SK-N-SH (cell line): Measurements from ENCODE around the gene RPS16. TPM values are rescaled to one million over a fixed set of nuclear protein-coding genes. Genes with fewer than 3 reads are reported as not detected.

Source experiments
- CTCF ChIA-PET: fragments of 300-600, 350-600 bp; formaldehyde crosslinking; extraction: SDS; loops from one replicate; lab custom pipeline; 2021; lab: Yijun Ruan, JAX
- POLR2A ChIA-PET: fragments of 350-600 bp; sonication (Branson Sonifier 250); formaldehyde crosslinking; extraction: SDS; loops from one replicate; lab custom pipeline; 2020; ENCODE audit warnings: antibody characterized with exemption, inconsistent platforms; lab: Yijun Ruan, JAX
- DNase-seq: peaks from one replicate; pipeline ENCODE4 v3.0.0; 2012
- H2AFZ ChIP-seq: fragments of 200-600 bp; sonication (generic); 2 replicates; pipeline ENCODE4 v1.8.1; 2016; ENCODE audit warnings: antibody characterized with exemption, mild to moderate bottlenecking, low read depth
- H3F3A ChIP-seq: fragments of 200-600 bp; sonication (generic); replicated peaks from 2 replicates; pipeline ENCODE3; 2016; ENCODE audit warnings: antibody characterized with exemption, mild to moderate bottlenecking; ENCODE audit not compliant: insufficient read depth
- H3K27ac ChIP-seq, 2 experiments: fragments of 200-500 bp in 1 of 2; fragments of 200-600 bp in 1 of 2; sonication (Bioruptor generic) in 1 of 2; sonication (generic), shearing (Covaris generic) in 1 of 2; 2 replicates each; pipeline versions ENCODE4 v1.5.1 to v1.6.1; 2014 to 2016; ENCODE audit warnings: low read depth in 2 of 2, inconsistent platforms in 1 of 2, low read length in 1 of 2, mild to moderate bottlenecking in 1 of 2, mixed read lengths in 1 of 2
- H3K27me3 ChIP-seq: fragments of 200-600 bp; sonication (generic), shearing (Covaris generic); 2 replicates; pipeline ENCODE4 v1.6.1; 2016; ENCODE audit warnings: mixed run types; ENCODE audit not compliant: insufficient read depth
- H3K36me3 ChIP-seq, 2 experiments: fragments of 200-500 bp in 1 of 2; fragments of 200-600 bp in 1 of 2; sonication (Bioruptor generic) in 1 of 2; sonication (generic) in 1 of 2; replicated peaks in 1 of 2; 2 replicates each; pipeline versions ENCODE3 to v1.5.1; 2014 to 2016; ENCODE audit warnings: low read length in 1 of 2, mild to moderate bottlenecking in 1 of 2; ENCODE audit not compliant: insufficient read depth in 2 of 2, control insufficient read depth in 1 of 2
- H3K4me1 ChIP-seq, 2 experiments: fragments of 200-500 bp in 1 of 2; fragments of 200-600 bp in 1 of 2; sonication (Bioruptor generic) in 1 of 2; sonication (generic), shearing (Covaris generic) in 1 of 2; 2 replicates each; pipeline versions ENCODE4 v1.5.1 to v1.6.1; 2014 to 2016; ENCODE audit warnings: low read depth in 1 of 2, low read length in 1 of 2, mixed run types in 1 of 2; ENCODE audit not compliant: insufficient read depth in 2 of 2, control insufficient read depth in 1 of 2
- H3K4me2 ChIP-seq: fragments of 200-600 bp; sonication (generic), shearing (Covaris generic); 2 replicates; pipeline ENCODE4 v1.6.1; 2017; ENCODE audit warnings: mixed run types
- H3K4me3 ChIP-seq, 2 experiments: fragments of 200-500 bp in 1 of 2; fragments of 200-600 bp in 1 of 2; sonication (Bioruptor generic) in 1 of 2; sonication (generic), shearing (Covaris generic) in 1 of 2; 2 replicates each; pipeline versions ENCODE4 v1.5.1 to v1.8.1; 2014 to 2016; ENCODE audit warnings: low read depth in 2 of 2, inconsistent platforms in 1 of 2, low read length in 1 of 2, mild to moderate bottlenecking in 1 of 2, mixed read lengths in 1 of 2, moderate library complexity in 1 of 2
- H3K79me2 ChIP-seq: fragments of 200-600 bp; sonication (generic); 2 replicates; pipeline ENCODE4 v1.8.1; 2017; ENCODE audit warnings: mild to moderate bottlenecking; ENCODE audit not compliant: insufficient read depth
- H3K9ac ChIP-seq: fragments of 200-600 bp; sonication (generic); 2 replicates; pipeline ENCODE4 v1.6.1; 2017; ENCODE audit warnings: mixed run types
- H3K9me2 ChIP-seq: fragments of 200-600 bp; sonication (generic); 2 replicates; pipeline ENCODE4 v1.6.1; 2017; ENCODE audit warnings: mixed run types
- H3K9me3 ChIP-seq: fragments of 200-600 bp; sonication (generic); 2 replicates; pipeline ENCODE4 v1.6.1; 2017; ENCODE audit warnings: mixed run types, mild to moderate bottlenecking, moderate library complexity
- H4K20me1 ChIP-seq: fragments of 200-600 bp; sonication (generic); 2 replicates; pipeline ENCODE4 v1.6.1; 2017; ENCODE audit warnings: mild to moderate bottlenecking, mixed run types; ENCODE audit not compliant: insufficient read depth
- EP300 ChIP-seq, 2 experiments: IDR thresholded peaks; 2 replicates each; pipeline versions ENCODE4 v1.4.0 to v1.6.1; 2012; ENCODE audit warnings: borderline replicate concordance in 1 of 2, low read depth in 1 of 2, low read length in 1 of 2
- EZH2phosphoT487 ChIP-seq: fragments of 200-600 bp; sonication (generic); IDR thresholded peaks from 2 replicates; pipeline ENCODE4 v1.6.1; 2017; ENCODE audit warnings: low read depth, mixed run types, mild to moderate bottlenecking, antibody characterized with exemption, moderate library complexity, borderline replicate concordance
- FOXJ3 ChIP-seq: sonication (generic); formaldehyde crosslinking; IDR thresholded peaks from 2 replicates; pipeline ENCODE4 v1.5.1; 2020; ENCODE audit warnings: mild to moderate bottlenecking, missing genetic modification reagents
- FOXM1 ChIP-seq: IDR thresholded peaks from 2 replicates; pipeline ENCODE4 v1.4.0; 2012; ENCODE audit warnings: low read depth, mild to moderate bottlenecking
- GABPA ChIP-seq: IDR thresholded peaks from 2 replicates; pipeline ENCODE4 v1.4.0; 2012; ENCODE audit warnings: low read depth, mild to moderate bottlenecking
- GATA2 ChIP-seq: sonication (generic); formaldehyde crosslinking; IDR thresholded peaks from 2 replicates; pipeline ENCODE4 v1.5.0; 2020; ENCODE audit warnings: mild to moderate bottlenecking, missing genetic modification reagents
- JUND ChIP-seq: IDR thresholded peaks from 2 replicates; pipeline ENCODE4 v1.4.0; 2012
- MAX ChIP-seq: IDR thresholded peaks from 2 replicates; pipeline ENCODE4 v1.4.0; 2012; ENCODE audit warnings: low read depth
- MXI1 ChIP-seq: IDR thresholded peaks from 2 replicates; pipeline ENCODE4 v1.6.1; 2012; ENCODE audit warnings: mild to moderate bottlenecking, low read depth, low read length, improper control_type of control experiment
- NFIC ChIP-seq: IDR thresholded peaks from 2 replicates; pipeline ENCODE4 v1.4.0; 2012; ENCODE audit warnings: borderline replicate concordance
- POLR2AphosphoS5 ChIP-seq: IDR thresholded peaks from 2 replicates; pipeline ENCODE4 v1.6.1; 2012; ENCODE audit warnings: low read depth, low read length
- RCOR1 ChIP-seq: fragments of 150-350 bp; IDR thresholded peaks from 2 replicates; pipeline ENCODE4 v1.6.1; 2017; ENCODE audit warnings: antibody characterized with exemption, low read length
- RXRA ChIP-seq: IDR thresholded peaks from 2 replicates; pipeline ENCODE4 v1.4.0; 2012; ENCODE audit warnings: low read depth, mild to moderate bottlenecking, borderline replicate concordance
- SIN3A ChIP-seq: IDR thresholded peaks from 2 replicates; pipeline ENCODE4 v1.6.1; 2012; ENCODE audit warnings: low read depth, mild to moderate bottlenecking, low read length, moderate library complexity, borderline replicate concordance
- TAF1 ChIP-seq: IDR thresholded peaks from 2 replicates; pipeline ENCODE4 v1.6.1; 2012; ENCODE audit warnings: low read depth, mild to moderate bottlenecking, low read length, moderate library complexity, borderline replicate concordance
- WGBS: methylation state at CpG from one replicate; pipeline ENCODE4 v1.1.6; 2017; ENCODE audit warnings: low lambda C conversion rate; 5-methylcytosine and 5-hydroxymethylcytosine counted together
- polyA plus RNA-seq, 3 experiments: library from polyadenylated mRNA; depleted of rRNA; stranded (reverse); fragments of >200 nt; gene quantifications; 2 replicates each; pipeline ENCODE4 v1.2.3, GENCODE V29; 2012
- TF ChIP-seq, protein P1 (sequence below): fragments of 150-350 bp; IDR thresholded peaks from 2 replicates; pipeline ENCODE4 v1.6.1; 2016; ENCODE audit warnings: mild to moderate bottlenecking, low read depth, low read length
- TF ChIP-seq, protein P2 (sequence below): fragments of 150-350 bp; IDR thresholded peaks from 2 replicates; pipeline ENCODE4 v1.6.1; 2017; ENCODE audit warnings: antibody characterized with exemption, low read length, low read depth, borderline replicate concordance
- TF ChIP-seq, protein P3 (sequence below): IDR thresholded peaks from 2 replicates; pipeline ENCODE4 v1.4.0; 2012; ENCODE audit warnings: low read depth, borderline replicate concordance
- TF ChIP-seq, protein P4 (sequence below): IDR thresholded peaks from 2 replicates; pipeline ENCODE4 v1.4.0; 2012; ENCODE audit warnings: low read depth, borderline replicate concordance
- TF ChIP-seq, protein P5 (sequence below): IDR thresholded peaks from 2 replicates; pipeline ENCODE4; 2012

The RPS16 gene
- polyA plus RNA-seq, 1 of the 3 experiments (the other 2 are of a cell fraction), result 7,541 TPM

GRCh38 chr19:39388657-39389056, 47.1 kb downstream of the RPS16 start:
- peaks cover 34 to 56% of the 10 kb centered on the region in 2 experiments for H3K36me3 ChIP-seq
- no peak overlapping the region for H3K9ac ChIP-seq
- no peak overlapping the region for H3K27ac ChIP-seq
- no peaks in the 10 kb centered on the region for H4K20me1 ChIP-seq
- peaks cover 11% of the 10 kb centered on the region for H3F3A ChIP-seq
- 78% methylated on average over 5 of the region's 5 CpGs for WGBS
- TF ChIP-seq MAX, result no peak
- no peak for TF ChIP-seq EZH2phosphoT487
- TF ChIP-seq SIN3A, result no peak
- TF ChIP-seq FOXJ3 (CRISPR knock-in tag), result no peak
- TF ChIP-seq, protein P1, sequence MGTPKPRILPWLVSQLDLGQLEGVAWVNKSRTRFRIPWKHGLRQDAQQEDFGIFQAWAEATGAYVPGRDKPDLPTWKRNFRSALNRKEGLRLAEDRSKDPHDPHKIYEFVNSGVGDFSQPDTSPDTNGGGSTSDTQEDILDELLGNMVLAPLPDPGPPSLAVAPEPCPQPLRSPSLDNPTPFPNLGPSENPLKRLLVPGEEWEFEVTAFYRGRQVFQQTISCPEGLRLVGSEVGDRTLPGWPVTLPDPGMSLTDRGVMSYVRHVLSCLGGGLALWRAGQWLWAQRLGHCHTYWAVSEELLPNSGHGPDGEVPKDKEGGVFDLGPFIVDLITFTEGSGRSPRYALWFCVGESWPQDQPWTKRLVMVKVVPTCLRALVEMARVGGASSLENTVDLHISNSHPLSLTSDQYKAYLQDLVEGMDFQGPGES, result no peak
- TF ChIP-seq JUND, result no peak
- no peak for TF ChIP-seq GATA2 (CRISPR knock-in tag)
- TF ChIP-seq RXRA, result no peak
- no peak for TF ChIP-seq FOXM1
- TF ChIP-seq, protein P2, sequence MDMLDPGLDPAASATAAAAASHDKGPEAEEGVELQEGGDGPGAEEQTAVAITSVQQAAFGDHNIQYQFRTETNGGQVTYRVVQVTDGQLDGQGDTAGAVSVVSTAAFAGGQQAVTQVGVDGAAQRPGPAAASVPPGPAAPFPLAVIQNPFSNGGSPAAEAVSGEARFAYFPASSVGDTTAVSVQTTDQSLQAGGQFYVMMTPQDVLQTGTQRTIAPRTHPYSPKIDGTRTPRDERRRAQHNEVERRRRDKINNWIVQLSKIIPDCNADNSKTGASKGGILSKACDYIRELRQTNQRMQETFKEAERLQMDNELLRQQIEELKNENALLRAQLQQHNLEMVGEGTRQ, result no peak
- TF ChIP-seq, protein P3, sequence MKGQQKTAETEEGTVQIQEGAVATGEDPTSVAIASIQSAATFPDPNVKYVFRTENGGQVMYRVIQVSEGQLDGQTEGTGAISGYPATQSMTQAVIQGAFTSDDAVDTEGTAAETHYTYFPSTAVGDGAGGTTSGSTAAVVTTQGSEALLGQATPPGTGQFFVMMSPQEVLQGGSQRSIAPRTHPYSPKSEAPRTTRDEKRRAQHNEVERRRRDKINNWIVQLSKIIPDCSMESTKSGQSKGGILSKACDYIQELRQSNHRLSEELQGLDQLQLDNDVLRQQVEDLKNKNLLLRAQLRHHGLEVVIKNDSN, result no peak
- TF ChIP-seq POLR2AphosphoS5, result no peak
- TF ChIP-seq MXI1, result no peak
- no peak for TF ChIP-seq EP300 (IDR thresholded peaks at IDR 0.05; ENCODE audit: borderline replicate concordance in 1 of 2, low read depth in 1 of 2, low read length in 1 of 2)
- TF ChIP-seq RCOR1, result no peak
- no peak for TF ChIP-seq NFIC
- TF ChIP-seq, protein P4, sequence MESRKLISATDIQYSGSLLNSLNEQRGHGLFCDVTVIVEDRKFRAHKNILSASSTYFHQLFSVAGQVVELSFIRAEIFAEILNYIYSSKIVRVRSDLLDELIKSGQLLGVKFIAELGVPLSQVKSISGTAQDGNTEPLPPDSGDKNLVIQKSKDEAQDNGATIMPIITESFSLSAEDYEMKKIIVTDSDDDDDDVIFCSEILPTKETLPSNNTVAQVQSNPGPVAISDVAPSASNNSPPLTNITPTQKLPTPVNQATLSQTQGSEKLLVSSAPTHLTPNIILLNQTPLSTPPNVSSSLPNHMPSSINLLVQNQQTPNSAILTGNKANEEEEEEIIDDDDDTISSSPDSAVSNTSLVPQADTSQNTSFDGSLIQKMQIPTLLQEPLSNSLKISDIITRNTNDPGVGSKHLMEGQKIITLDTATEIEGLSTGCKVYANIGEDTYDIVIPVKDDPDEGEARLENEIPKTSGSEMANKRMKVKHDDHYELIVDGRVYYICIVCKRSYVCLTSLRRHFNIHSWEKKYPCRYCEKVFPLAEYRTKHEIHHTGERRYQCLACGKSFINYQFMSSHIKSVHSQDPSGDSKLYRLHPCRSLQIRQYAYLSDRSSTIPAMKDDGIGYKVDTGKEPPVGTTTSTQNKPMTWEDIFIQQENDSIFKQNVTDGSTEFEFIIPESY, result no peak
- no peak for TF ChIP-seq TAF1
- TF ChIP-seq, protein P5, sequence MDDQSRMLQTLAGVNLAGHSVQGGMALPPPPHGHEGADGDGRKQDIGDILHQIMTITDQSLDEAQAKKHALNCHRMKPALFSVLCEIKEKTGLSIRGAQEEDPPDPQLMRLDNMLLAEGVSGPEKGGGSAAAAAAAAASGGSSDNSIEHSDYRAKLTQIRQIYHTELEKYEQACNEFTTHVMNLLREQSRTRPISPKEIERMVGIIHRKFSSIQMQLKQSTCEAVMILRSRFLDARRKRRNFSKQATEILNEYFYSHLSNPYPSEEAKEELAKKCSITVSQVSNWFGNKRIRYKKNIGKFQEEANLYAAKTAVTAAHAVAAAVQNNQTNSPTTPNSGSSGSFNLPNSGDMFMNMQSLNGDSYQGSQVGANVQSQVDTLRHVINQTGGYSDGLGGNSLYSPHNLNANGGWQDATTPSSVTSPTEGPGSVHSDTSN, result no peak
- no peak for TF ChIP-seq GABPA
- no peaks in the 10 kb centered on the region for H3K9me3 ChIP-seq
- H3K4me1 ChIP-seq, result peaks cover 5 to 17% of the 10 kb centered on the region in 2 experiments; a peak in 2 of 4 replicates
- H3K9me2 ChIP-seq, result no peaks in the 10 kb centered on the region
- ChIA-PET CTCF (interaction anchor here (4.7 kb wide), 1 partner anchor 25 kb away, joined by 53 read pairs; the partner anchor contains the start of gene PLEKHG2), POLR2A (no interaction called here)
- no peak for DNase-seq
- H3K4me2 ChIP-seq, result no peak overlapping the region
- peaks cover 40% of the 10 kb centered on the region for H3K79me2 ChIP-seq
- no peak overlapping the region for H3K4me3 ChIP-seq
- H2AFZ ChIP-seq, result no peak overlapping the region
- H3K27me3 ChIP-seq, result no peaks in the 10 kb centered on the region
